NCI-H187 treated with DMSO at 0.1 percent for 48 hours (cell line): ENCODE data around the gene DCP1A.
"Not testable (repeated sequence)": the region's sequence is repeated elsewhere in the genome, so short reads cannot be mapped to it uniquely, and the experiment has no call there.

ENCODE experiments used
- DNase-seq: peaks from one replicate; lab custom pipeline; 2025; lab: John Stamatoyannopoulos, UW

The DCP1A gene

DNA sequence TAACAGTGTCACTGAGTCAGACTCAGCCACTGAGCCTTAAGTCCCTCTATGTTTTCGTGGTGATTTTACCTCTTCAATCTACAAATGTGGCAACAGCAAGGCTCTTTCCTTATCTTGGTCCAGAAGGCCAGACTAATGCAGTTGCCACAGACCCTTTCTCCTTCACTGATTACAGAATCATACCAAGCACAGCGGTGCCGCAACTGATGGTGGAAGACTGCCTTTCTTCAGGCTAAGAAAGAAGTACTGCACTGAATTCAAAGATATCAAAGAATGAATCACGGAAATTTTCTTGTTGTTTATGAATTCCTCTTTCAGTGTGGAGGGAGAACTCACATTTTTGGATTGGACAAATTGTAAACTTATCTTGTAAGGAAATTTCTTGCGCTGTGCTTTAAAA, 18.6 kb downstream of the DCP1A start:
- no peak for DNase-seq

DNA sequence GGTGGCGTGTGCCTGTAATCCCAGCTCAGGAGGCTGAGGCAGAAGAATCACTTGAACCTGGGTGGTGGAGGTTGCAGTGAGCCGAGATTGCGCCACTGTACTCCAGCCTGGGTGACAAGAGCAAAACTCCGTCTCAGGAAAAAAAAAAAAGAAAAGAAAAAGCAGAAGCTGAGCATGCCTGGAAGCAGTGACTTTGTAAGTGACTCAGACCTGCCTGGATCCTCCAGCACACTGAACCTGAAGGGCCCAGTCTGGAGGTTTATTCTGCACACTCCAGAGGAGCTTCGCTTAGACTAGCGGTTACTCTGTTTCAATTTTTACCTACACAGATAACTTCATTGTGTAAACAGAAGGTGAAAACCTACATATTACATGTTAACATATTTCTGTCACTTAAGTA, 19.4 kb downstream of the DCP1A start:
- not testable (repeated sequence) for DNase-seq

- no peak for DNase-seq
Measured at GRCh38 chr3:53324105-53324504, 23.2 kb downstream of the DCP1A start.

DNA sequence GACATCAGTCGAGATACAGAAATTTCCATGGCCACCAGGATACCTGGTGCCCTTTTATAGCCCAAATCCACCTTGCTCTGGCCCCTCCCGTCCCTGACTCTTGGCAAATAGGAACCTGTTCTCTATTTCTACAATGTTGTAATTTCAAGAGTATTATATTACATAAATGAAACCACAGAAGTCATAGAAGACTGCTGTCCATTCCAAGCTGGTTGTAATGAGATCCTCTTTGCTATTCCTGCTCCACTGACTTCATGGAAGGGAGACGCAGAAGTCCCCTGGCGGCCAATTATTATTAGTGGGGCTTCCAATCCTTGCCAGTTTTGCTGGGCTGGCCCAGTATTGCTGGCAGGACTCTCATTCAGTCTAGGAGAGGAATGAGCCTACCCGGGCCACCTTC, 26.6 kb downstream of the DCP1A start:
- DNase-seq = no peak

GRCh38 chr3:53318522-53318921, 28.8 kb downstream of the DCP1A start:
- no peak for DNase-seq

GRCh38 chr3:53312832-53313231, 34.5 kb downstream of the DCP1A start:
- DNase-seq = no peak

- no peak for DNase-seq
Measured at GRCh38 chr3:53311882-53312281, 35.5 kb downstream of the DCP1A start.

GRCh38 chr3:53303957-53304356, 43.4 kb downstream of the DCP1A start:
- DNase-seq = no peak

GRCh38 chr3:53303549-53303948, 43.8 kb downstream of the DCP1A start:
- DNase-seq = no peak

DNA sequence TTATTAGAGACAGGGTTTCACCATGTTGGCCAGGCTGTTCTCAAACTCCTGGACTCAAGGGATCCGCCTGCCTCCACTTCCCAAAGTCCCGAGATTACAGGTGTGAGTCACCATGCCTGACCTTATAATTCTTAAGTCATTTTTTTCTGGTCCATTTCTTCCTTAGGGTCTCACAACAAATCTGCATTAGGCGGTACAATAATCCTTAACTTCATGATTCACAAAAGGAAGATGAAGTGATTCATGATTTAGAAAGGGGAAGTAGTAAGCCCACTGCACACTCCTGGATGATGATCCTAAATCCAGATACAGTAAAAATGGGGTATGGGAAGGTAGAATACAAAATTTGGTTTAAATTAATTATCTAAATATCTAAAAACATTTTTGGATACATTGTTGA, 46.5 kb downstream of the DCP1A start:
- DNase-seq = no peak

GRCh38 chr3:53299611-53300023, 47.7 kb downstream of the DCP1A start:
- not testable (repeated sequence) for DNase-seq

DNA sequence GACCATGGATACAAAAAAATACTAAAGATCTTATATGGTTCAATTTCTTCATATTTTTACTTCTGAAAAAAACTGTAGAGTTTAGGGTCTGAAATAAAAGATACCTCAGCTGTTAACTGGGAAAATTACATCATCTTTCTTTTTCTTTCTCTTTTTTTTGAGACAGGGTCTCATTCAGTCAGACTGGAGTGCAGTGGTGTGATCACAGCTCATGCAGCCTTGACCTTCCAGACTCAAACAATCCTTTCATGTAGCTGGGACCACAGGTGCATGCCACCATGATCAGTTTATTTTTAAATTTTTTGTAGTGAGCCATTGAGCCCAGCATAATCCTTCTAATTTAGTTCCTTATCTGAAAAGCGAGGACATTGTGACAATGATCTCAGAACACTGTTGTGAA, 51.9 kb downstream of the DCP1A start:
- no peak for DNase-seq

DNA sequence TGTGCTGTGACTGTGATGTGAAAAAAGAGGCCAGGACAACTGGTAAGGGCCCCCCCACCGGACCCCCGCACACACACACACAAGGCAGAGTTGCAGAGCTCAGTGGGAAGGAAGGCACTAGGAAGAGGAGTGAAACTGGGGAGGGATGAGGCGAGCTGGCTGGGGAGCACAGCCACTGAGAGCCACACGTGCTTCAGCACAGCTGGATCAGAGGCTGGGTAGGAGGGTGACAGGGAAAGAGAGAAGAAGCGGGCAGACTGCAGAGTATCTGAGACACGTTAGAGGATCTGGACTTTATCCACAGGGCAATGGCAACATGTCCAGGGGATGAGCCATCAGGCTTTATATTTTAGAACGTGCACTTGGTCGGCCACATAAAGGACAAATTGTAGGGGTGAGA, 53.5 kb downstream of the DCP1A start:
- no peak for DNase-seq

DNA sequence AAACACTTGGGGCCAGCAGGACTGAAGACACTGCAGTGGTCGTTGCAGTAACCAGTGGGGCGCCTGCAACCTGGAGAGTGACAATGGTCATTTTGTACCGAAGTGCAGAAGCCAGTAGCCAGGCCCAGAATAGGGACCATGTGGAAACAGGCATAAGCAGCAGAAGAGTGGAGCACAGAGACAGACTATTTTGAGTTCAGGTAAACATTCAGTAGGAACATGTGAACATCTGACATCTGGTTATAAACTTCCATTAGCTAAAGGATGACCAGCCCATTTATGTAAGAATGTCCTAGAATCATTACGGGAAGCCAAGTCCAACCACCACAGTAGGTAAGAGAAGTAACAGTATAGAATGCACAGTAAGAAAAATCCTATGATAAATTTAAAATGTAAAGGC, 59.1 kb downstream of the DCP1A start:
- no peak for DNase-seq

GRCh38 chr3:53287131-53287629, 60.2 kb downstream of the DCP1A start:
- no peak for DNase-seq

GRCh38 chr3:53286727-53287126, 60.6 kb downstream of the DCP1A start:
- DNase-seq = no peak

DNA sequence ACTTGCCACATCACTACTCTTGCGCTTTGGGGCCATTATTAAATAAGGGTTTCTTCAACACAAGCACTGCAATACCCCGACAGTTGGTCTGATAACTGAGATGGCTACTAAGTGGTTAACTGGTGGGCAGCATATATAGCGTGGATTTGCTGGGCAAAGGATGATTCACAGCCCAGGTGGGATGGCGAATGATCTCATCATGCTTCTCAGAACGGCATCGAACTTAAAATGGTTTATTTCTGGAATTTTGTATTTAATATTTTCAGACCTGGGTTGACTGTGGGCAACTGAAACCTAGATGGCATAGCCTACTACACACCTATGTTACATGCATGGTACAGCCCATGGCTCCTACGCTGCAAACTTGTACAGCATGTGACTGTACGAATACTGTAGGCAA, 64.8 kb downstream of the DCP1A start:
- DNase-seq = no peak

DNA sequence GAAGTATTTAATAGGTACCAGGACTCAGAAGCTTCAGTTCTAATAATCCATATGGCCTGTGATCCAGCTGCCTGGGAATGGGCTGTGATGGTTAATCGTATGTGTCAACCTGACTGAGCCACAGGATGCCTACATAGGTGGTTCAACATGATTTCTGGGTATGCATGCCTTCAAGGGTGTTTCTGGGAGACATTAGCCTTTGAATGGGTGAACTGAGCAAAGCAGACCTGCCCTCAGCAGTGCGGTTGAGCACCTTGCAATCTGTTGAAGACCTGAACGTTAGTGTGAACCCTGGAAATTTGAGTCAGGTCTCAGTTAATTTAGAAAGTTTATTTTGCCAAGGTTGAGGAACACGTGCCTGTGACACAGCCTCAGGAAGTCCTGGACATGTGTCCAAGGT, 68.7 kb downstream of the DCP1A start:
- no peak for DNase-seq

- DNase-seq = no peak
Measured at GRCh38 chr3:53274938-53275605, 72.3 kb downstream of the DCP1A start.

DNA sequence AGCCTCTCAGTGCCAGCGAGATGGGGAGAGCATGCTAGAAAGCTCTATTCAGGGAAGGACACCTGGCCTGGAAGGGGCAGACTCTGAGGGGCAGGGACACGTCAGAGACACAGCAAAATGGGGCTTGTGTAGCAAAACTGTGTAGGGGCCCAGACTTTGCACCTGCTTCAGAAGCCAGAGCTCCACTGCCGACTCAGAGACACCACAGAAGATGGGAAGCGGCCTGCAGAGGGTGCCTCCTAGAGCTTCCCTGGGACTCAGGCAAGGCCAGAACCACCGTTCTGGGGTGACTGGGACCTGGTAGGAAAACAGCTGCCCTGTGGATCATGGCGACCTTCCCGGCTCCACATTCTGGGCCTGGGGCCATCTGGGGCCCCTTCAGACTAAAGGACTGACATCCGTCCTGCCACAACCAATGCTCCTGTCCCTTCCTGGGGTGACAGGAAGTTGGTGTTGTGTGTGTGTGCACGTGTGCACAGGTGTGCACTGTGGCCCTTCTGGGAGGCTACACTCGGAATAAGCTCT, 74.1 kb downstream of the DCP1A start:
- DNase-seq = no peak

- no peak for DNase-seq
Measured at GRCh38 chr3:53269888-53270880, 77.2 kb downstream of the DCP1A start.

DNA sequence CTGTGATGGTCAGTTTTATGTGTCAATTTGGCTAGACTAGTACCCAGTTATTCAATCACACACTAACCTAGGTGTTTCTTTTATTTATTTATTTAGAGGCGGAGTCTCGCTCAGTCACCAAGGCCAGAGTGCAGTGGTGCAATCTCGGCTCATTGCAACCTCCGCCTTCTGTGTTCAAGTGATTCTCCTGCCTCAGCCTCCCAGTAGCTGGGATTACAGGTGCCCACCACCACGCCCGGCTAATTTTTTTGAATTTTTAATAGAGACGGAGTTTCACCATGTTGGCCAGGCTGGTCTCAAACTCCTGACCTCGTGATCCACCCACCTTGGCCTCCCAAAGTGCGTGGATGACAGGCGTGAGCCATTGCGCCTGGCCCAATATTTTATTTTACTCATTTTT, 78.2 kb downstream of the DCP1A start:
- DNase-seq = not testable (repeated sequence)

DNA sequence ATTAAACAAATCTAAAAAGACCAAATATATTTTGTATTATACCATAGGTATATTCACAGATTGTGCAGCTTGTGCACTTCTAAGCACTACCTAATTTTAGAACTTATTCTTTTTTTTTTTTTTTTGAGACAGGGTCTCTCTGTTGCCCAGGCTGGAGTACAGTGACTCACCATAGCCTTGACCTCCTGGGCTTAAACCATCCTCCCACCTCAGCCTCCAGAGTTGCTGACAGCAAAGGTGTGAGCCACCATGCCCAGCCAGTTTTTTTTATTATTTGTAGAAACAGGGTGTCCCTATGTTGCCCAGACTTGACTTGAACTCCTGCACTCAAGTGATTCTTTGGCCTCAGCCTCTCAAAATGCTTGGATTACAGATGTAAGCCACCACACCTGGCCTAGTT, 79.6 kb downstream of the DCP1A start:
- no peak for DNase-seq
